ENCODE measurements around the gene TMEM89.

- no peak for TF ChIP-seq BCL11A (tag by site-specific recombination; IDR thresholded peaks at IDR 0.05; ENCODE audit: low read depth)
- TF ChIP-seq TCF7L2 (IDR thresholded peaks at IDR 0.05; ENCODE audit: borderline replicate concordance, low read depth, low read length): no peak
- no peak for TF ChIP-seq ZNF112 (tag by site-specific recombination; IDR thresholded peaks at IDR 0.05)
- TF ChIP-seq RBAK (tag by site-specific recombination; IDR thresholded peaks at IDR 0.05): no peak
- no peak for TF ChIP-seq ZNF777 (tag by site-specific recombination; IDR thresholded peaks at IDR 0.05; ENCODE audit: borderline replicate concordance)
- TF ChIP-seq ZBTB26 (tag by site-specific recombination; optimal IDR thresholded peaks at IDR 0.05): no peak
- TF ChIP-seq PBX3 (CRISPR knock-in tag; IDR thresholded peaks at IDR 0.05): no peak
- TF ChIP-seq CTCF (tag by site-specific recombination; IDR thresholded peaks at IDR 0.05): no peak
- TF ChIP-seq ELK4 (IDR thresholded peaks at IDR 0.05; ENCODE audit: borderline replicate concordance, low read depth, low read length): no peak
- TF ChIP-seq ZNF600 (tag by site-specific recombination; IDR thresholded peaks at IDR 0.05): no peak
- no peak for TF ChIP-seq ZFP3 (tag by site-specific recombination; IDR thresholded peaks at IDR 0.05; ENCODE audit: low read depth)
- no peak for TF ChIP-seq ZNF596 (tag by site-specific recombination; IDR thresholded peaks at IDR 0.05)
These were observed 15.7 kb upstream of the TMEM89 start for GRCh38 chr3:48637305-48637704.

Measured in HEK293 (cell line).